Epithelial cell of esophagus (primary cell): ENCODE data around the gene ZDHHC17.
A peak's percentile ranks its signal among the peaks of the same experiment; 100 is the strongest.

Experiments
- DNase-seq: peaks from one replicate; pipeline ENCODE4 v3.0.0; 2010; ENCODE audit warnings: low read depth
- H3K4me3 ChIP-seq: 2 replicates; pipeline ENCODE4 v1.5.1; 2011; ENCODE audit warnings: mild to moderate bottlenecking, low read length, control low read depth
- TF ChIP-seq, protein P1 (sequence below): IDR thresholded peaks from 2 replicates; pipeline ENCODE4 v1.5.1; 2011; ENCODE audit warnings: low read depth, mild to moderate bottlenecking, low read length, control low read depth, inconsistent platforms; ENCODE audit not compliant: insufficient read depth; ENCODE audit errors: missing control alignments

ZDHHC17 gene

DNA sequence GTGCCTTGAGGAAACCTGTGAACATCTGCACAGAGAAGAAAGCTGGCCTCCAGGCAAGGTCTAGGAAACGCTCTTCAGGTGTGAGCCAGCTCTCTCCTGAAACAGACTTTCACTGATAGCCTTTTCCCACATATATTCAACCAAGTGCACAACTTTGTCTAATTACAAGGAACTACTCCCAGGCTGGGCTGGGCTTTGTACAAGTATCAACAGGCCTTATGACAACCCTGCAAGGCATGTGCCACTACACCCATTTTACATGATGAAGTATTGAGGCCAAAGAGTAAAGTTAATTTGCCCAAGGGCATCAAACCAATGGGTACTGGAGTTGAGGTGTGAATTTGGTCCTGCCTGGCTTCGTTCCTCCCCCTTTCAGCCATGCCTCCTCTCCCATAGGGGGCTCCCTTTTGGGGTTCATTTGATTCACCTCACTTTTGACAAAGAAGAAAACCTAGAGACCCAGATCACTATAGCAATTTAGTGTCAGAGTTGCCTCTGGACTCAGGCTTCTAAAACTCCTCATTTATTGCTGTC, 112.8 kb downstream of the ZDHHC17 start:
- peak overlapping the region; percentile 88 for H3K4me3 ChIP-seq
- DNase-seq, result peak; percentile 92
- TF ChIP-seq, protein P1, sequence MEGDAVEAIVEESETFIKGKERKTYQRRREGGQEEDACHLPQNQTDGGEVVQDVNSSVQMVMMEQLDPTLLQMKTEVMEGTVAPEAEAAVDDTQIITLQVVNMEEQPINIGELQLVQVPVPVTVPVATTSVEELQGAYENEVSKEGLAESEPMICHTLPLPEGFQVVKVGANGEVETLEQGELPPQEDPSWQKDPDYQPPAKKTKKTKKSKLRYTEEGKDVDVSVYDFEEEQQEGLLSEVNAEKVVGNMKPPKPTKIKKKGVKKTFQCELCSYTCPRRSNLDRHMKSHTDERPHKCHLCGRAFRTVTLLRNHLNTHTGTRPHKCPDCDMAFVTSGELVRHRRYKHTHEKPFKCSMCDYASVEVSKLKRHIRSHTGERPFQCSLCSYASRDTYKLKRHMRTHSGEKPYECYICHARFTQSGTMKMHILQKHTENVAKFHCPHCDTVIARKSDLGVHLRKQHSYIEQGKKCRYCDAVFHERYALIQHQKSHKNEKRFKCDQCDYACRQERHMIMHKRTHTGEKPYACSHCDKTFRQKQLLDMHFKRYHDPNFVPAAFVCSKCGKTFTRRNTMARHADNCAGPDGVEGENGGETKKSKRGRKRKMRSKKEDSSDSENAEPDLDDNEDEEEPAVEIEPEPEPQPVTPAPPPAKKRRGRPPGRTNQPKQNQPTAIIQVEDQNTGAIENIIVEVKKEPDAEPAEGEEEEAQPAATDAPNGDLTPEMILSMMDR, result no peak

DNA sequence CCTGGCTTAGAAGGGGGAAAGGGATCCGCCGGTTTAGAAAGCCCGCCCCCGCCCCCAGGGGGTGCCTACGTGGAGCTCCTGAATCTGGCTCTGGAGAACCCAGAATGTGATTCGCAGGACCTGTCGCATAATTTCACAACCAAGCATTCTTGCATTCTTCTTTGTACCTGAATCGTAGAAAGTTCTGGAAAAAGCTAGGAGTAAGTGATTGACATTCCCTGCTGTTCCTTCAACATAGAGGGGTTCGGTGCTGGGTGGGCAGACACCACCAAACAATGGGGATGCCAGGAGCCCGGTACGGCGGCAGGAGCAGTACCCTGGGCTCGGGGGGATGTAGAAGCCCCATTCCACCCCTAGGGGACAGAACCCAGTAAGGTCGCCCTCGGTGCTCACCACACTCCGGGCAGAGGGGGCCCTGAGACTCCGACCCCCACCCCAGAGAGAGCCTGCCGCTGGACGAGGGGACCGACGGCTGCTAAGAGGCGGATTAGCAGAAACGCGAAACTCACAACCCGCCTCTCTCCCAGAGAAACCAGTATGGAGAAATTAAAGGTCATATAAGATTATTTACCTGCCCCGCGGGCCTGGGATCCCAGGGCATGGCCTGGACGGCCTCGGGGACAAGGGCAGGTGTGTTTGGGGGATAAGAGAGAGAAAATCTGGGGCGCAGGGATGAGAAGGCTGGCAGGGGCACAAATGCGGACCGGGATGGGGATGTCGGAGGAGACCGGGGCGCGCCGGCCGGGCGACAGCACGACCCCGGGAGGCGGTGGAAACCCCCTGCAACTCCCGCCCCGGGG, 114.4 kb downstream of the ZDHHC17 start:
- peak; percentile 61 for DNase-seq

DNA sequence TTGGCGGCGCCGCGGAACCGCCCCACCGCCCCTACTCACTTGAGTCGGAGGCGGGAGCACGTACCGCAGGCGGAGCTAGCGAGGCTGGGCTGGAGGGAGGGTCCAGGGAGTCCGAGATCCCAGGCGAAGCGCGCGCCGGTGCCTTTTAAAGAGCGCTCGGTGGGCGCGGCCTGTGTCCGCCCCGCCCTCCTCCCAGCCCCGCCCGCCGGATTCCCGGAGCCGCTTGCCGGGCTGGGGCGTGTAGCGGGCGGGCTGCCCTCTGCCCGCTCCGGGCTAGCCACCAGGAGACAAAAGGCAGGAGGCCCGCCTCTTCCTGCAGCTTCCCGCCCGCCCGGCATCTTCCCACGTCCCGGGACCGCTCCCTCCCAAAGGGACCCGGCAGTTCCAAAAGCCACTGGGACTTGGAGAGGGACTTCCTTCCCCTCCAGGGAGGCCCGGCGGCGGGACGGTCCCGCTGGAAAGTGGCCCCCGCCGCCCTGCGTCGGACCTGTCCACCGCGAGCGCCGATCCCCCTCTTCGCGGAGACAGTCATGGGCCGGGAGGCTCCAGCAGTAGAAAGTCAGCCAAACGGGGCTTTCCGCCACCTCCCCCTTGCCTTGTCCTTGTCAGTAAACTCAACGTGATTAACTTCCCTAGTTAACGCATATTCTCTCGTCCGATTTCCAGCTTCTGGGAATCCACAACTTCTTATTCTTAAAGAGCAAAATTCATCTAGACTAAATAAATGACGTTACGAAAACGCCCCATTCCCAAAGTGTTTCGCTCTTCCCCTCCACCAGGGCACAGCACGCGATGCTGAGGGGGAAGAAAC, 115.2 kb downstream of the ZDHHC17 start, which contains the start of gene CSRP2:
Gene CSRP2 (minus strand): TSS at position 121 of the 811 bp plus-strand sequence. CDS start 12,759 bp downstream, outside the sequence.
- peak; percentile 92 for DNase-seq
- TF ChIP-seq, protein P1, result peak; percentile 21
- peak within 1 kb of the TSS; percentile 88 for H3K4me3 ChIP-seq

More for the DNA sequence above, 114.4 kb downstream of the ZDHHC17 start:
- H3K4me3 ChIP-seq, result peak overlapping the region; percentile 88
- TF ChIP-seq, protein P1, result peak; percentile 19

DNA sequence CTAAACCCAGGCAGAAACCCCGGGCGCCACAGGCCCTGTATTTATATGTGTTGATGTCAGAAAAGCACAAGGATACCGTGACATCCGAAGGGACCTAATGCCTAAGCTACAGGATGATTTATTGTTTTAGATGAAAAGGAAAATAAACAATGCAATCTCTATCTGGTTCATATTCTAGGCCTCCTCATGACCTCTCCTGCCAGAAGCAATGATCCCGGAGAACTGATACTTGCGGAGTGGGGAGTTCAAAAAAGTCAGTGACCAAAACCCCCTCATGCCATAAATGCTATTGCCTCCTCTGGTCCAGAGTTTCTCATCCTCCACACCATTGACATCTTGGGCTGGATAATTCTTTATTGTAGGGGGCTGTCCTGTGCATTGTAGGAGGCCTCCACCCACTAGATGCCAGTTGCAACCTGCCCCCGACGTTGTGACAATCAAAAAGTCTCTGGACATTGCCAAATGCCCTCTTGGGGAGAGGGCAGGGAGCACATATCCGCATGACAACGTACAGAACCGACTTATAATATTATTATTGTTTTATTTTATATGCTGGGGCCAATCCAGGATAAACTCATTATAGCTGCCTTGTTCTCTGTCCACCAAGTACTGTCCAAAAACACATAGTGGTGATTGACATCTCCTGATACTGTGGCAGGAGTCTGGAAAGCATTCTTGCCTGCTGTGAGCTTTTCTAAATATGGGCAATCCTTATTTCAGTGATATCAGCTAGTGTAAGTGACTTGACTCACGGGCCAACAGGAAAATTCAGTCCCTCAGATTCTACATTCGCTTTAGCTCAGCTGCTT, 116.0 kb downstream of the ZDHHC17 start:
- no peak for DNase-seq
- TF ChIP-seq, protein P1, result no peak
- no peak overlapping the region for H3K4me3 ChIP-seq

DNA sequence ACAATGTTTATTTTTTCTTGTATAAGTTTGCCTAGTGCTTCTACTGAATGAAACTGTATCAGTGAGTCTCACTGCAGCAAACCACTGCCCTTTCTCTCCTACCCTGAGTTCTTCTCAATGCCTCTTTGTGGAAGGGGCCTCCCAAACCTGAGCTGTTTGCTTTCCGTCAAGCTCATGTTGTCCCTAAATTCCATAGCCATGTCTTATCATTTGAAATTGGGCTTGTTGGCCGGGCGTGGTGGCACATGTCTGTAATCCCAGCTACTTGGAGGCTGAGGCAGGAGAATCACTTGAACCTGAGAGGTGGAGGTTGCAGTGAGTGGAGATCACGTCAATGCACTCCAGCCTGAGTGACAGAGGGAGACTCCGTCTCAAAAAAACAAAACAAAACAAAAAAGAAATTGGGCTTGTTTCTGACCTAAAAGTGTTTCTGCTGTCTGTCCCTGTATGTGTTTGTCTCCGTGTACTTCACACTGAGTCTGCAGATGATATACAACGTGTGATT, 116.7 kb downstream of the ZDHHC17 start:
- TF ChIP-seq, protein P1, result no peak
- no peak for DNase-seq
- H3K4me3 ChIP-seq, result no peak overlapping the region

DNA sequence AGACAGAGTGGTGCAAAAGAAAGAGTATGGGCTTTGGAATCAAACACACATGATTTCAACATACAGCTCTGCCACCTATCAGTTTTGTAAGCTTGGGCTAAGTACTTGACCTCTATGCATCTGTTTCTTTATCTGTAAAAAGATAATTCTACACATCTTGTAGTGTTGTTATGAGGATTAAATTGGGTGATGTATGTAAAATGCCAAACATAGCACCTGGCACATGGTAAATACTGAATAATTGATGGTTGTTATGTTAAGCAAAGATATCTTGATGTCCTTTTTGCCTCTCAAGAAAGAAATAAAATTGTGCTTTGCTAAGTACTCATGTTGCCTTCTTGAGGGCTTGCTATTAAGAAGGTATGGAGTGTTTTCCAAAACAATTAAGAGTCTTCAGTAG, 117.2 kb downstream of the ZDHHC17 start:
- no peak overlapping the region for H3K4me3 ChIP-seq
- TF ChIP-seq, protein P1, result no peak
- DNase-seq, result no peak
